ENCODE measurements around the gene ABCD4. TPM values are rescaled to one million over a fixed set of nuclear protein-coding genes. Genes with fewer than 3 reads are reported as not detected.

The ABCD4 gene
- total RNA-seq, 6 experiments from 2014 or later = 13.4 to 18.5 (median 15.7) TPM

DNA sequence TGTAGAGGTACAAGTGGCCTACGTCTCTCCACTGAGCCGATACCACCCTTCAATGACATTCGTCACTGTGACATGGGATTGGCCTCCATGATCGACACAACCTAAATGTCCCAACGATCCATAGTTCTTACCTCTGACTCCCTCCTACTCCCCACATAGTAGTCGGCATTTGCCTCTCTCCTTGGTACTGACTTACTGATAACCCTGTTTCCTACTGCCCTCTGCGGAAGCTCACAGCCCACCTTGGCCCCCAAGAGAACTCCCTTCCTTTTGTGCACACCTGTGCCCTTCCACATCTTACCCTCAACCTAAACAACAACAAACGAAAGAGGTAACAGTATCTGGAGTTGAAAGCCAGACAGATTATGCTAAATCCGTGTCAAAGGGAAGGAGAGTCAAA, 39.6 kb downstream of the ABCD4 start:
- H3K4me1 Mint-ChIP-seq (ENCODE audit: low read depth) = peaks cover 6% of the 10 kb centered on the region
- no peak overlapping the region for H3K4me3 Mint-ChIP-seq
- no peaks in the 10 kb centered on the region for H3K9me3 Mint-ChIP-seq

DNA sequence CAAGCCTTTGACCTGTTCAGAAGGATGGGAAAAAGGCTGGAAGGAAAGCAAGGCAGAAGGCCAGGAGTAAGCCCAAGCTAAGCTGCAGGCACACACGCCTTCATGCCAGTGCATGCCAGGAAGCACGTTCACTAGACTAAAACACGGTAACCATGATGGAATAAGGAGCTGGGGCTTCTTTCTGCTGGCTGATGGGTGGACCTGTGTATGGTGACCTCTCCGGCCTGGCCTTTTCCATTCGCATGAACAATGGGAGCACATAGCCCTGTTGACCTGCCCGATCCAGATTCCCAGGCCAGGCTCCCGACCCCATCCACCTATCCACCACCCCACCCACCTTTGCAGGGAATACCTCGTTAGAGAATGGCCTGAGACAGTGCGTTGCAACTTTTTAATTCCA, 40.7 kb downstream of the ABCD4 start:
- peaks cover 47% of the 10 kb centered on the region for H3K27me3 Mint-ChIP-seq (ENCODE audit: insufficient read depth)
- no peaks in the 10 kb centered on the region for H3K36me3 Mint-ChIP-seq (ENCODE audit: low read depth)
- TF ChIP-seq, protein P1, sequence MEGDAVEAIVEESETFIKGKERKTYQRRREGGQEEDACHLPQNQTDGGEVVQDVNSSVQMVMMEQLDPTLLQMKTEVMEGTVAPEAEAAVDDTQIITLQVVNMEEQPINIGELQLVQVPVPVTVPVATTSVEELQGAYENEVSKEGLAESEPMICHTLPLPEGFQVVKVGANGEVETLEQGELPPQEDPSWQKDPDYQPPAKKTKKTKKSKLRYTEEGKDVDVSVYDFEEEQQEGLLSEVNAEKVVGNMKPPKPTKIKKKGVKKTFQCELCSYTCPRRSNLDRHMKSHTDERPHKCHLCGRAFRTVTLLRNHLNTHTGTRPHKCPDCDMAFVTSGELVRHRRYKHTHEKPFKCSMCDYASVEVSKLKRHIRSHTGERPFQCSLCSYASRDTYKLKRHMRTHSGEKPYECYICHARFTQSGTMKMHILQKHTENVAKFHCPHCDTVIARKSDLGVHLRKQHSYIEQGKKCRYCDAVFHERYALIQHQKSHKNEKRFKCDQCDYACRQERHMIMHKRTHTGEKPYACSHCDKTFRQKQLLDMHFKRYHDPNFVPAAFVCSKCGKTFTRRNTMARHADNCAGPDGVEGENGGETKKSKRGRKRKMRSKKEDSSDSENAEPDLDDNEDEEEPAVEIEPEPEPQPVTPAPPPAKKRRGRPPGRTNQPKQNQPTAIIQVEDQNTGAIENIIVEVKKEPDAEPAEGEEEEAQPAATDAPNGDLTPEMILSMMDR (IDR thresholded peaks at IDR 0.05) = no peak
- no peaks in the 10 kb centered on the region for H3K4me1 Mint-ChIP-seq (ENCODE audit: low read depth)
- H3K4me3 Mint-ChIP-seq = no peak overlapping the region
- no peaks in the 10 kb centered on the region for H3K9me3 Mint-ChIP-seq
- DNase-seq = no peak
- H3K27ac Mint-ChIP-seq = no peak overlapping the region

More for the DNA sequence above, 39.6 kb downstream of the ABCD4 start:
- Mint-ChIP-seq H3K27ac (no peak overlapping the region), H3K36me3 (ENCODE audit: low read depth) (no peaks in the 10 kb centered on the region), H3K27me3 (ENCODE audit: insufficient read depth) (peaks cover 47% of the 10 kb centered on the region)
- no peak for DNase-seq
- TF ChIP-seq, protein P1 (IDR thresholded peaks at IDR 0.05) = no peak

DNA sequence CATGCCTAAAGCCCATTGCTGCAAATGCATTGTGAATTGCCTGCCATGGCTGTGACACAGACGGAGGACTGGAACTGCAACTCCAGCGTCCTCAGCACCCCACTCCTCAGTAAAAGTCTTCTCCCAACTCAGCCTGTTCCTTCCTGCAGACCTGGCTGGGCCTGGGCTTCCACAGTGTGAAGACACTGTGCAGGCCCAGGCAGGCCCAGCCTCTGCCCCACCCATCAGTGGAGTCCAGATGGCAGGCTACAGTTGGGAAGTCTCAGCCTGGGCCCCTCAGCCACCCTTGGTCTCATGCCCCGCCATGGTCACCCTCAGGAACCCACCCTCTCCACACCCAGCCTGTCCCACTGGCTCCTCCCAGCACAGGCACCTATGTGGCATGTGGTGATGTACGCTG, 41.4 kb downstream of the ABCD4 start:
- TF ChIP-seq, protein P1 (IDR thresholded peaks at IDR 0.05) = no peak
- Mint-ChIP-seq H3K9me3 (no peaks in the 10 kb centered on the region), H3K27ac (no peak overlapping the region), H3K36me3 (ENCODE audit: low read depth) (no peaks in the 10 kb centered on the region), H3K4me3 (no peak overlapping the region), H3K4me1 (ENCODE audit: low read depth) (no peaks in the 10 kb centered on the region), H3K27me3 (ENCODE audit: insufficient read depth) (peaks cover 47% of the 10 kb centered on the region)
- DNase-seq = no peak

DNA sequence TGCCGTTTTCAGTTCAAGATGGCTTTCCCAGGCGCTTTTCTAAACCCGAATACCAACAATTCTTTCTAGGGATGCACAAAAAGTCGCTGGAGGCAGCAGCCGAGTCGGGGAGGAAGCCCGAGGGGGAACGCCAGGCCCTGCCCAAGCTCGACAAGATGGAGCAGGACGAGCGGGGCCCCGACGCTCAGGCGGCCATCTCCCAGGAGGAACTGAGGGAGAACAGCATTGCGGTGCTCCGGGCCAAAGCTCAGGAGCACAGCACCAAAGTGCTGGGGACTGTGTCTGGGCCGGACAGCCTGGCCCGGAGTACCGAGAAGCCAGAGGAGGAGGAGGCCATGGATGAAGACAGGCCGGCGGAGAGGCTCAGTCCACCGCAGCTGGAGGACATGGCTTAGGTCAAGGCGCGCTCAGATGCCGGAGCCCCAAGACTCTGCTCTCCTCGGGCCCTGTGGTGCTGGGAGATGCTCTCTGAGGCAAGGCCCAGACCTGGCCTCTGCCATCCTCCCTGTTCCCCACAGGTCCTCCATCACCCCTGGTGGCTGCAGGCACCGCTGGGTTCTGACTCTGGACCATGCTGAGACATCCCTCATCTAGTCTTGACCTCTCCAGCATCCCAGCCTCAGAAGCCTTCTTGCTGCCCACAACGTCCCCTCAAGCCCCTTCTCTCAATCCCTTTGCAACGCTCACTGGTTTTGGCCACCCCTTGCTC, 42.1 kb downstream of the ABCD4 start:
- H3K4me3 Mint-ChIP-seq = no peak overlapping the region
- H3K27me3 Mint-ChIP-seq (ENCODE audit: insufficient read depth) = peaks cover 45% of the 10 kb centered on the region
- H3K9me3 Mint-ChIP-seq = no peaks in the 10 kb centered on the region
- H3K4me1 Mint-ChIP-seq (ENCODE audit: low read depth) = no peaks in the 10 kb centered on the region
- no peak overlapping the region for H3K27ac Mint-ChIP-seq
- no peaks in the 10 kb centered on the region for H3K36me3 Mint-ChIP-seq (ENCODE audit: low read depth)
- TF ChIP-seq, protein P1 (IDR thresholded peaks at IDR 0.05) = no peak
- DNase-seq = no peak

DNA sequence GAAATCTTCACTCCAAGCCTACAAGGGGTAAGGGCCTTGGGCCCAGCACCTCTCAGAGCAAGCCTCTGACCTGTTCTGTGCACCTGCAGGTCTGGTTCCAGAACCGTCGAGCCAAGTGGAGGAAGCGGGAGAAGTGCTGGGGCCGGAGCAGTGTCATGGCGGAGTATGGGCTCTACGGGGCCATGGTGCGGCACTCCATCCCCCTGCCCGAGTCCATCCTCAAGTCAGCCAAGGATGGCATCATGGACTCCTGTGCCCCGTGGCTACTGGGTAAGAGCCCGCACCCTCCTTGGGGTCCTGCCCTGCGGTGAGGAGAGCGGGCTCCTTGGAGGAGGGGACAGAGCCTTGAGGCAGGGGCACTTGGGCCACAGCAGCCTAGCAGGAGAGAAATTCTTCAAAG, 43.2 kb downstream of the ABCD4 start:
- H3K27ac Mint-ChIP-seq = no peak overlapping the region

More for the DNA sequence above, 43.2 kb downstream of the ABCD4 start:
- DNase-seq = no peak
- Mint-ChIP-seq H3K27me3 (ENCODE audit: insufficient read depth) (peaks cover 48% of the 10 kb centered on the region), H3K4me1 (ENCODE audit: low read depth) (no peaks in the 10 kb centered on the region), H3K36me3 (ENCODE audit: low read depth) (no peaks in the 10 kb centered on the region), H3K4me3 (no peak overlapping the region), H3K9me3 (no peaks in the 10 kb centered on the region)
- TF ChIP-seq, protein P1 (IDR thresholded peaks at IDR 0.05) = no peak
